GM18526 (cell line): ENCODE measurements around the gene PCBP3.

ENCODE experiments used
- POLR2A ChIP-seq: IDR thresholded peaks from 3 replicates; pipeline ENCODE4 v1.6.1; 2011; ENCODE audit not compliant: insufficient read length; ENCODE audit errors: extremely low read depth

Gene PCBP3

DNA sequence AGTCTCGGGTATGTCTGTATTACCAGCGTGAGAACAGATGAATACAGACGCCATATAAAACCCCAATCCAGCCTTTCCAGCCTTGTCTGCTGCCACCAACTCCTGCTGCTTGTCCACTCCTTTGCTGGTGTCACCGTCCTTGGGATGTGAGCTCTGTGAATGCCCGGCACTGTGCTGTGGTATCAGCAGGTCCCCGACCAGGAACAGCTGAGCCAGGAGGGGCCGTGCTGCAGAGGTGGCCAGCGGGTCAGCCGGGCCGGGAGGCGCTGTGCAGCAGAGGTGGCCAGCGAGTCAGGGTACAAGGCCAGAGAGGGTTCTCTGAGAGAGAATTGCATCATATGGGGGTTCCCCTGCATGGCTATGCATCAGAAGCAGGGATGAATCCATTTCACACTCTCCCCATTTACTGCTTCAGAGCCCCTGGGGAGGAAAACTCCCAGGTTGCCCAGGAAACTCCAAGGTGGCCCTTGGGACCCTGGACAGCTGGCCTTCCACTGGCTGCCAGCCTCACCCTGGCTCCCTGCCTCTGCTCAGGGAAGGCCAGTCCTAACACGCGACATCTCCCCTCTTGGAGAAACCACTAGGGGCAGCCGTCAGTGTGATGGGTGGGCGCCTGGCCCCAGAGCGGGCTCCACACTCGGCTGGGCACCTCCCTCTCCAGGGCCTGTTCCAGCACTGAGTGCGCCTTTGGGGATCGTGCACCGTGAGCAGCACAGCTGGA, 215.7 kb downstream of the PCBP3 start:
- no peak for TF ChIP-seq POLR2A

- no peak for TF ChIP-seq POLR2A
These were observed 216.3 kb downstream of the PCBP3 start for GRCh38 chr21:45859762-45860357.

- TF ChIP-seq POLR2A = no peak
These were observed 217.1 kb downstream of the PCBP3 start for GRCh38 chr21:45860493-45861155.

DNA sequence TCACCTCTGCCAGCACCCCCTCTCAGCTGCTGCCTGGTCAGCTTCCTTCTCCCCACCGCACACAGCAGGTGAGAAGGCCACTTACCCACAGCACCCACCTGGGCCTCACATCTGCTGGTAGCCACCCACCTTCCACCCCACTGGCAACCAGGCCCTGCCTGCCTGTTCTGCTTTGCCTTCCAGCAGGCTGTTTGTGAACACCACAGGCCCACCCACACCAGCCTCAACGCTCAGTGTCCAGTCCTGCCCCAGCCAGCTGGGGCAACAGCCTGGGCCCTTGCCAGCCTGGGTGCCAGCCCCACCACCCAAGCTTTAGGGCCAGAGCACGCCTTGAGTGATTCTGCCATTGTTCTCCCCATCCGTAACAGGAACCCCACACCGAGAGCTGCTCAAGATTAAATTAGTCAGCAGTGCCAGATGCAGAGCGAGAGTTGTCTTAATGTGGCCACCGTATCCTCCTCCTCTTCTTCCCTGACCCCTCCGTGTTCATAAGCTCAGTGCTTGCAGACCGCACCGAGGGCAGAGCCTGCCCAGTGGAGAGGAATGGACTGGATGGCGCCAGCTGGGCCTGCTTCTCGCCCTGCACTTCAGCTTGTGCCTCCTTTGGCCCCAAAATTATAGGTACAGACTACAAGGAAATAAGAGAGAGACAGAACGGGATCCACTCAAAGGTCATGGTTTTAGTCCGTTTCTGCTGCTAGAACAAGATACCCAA, 217.8 kb downstream of the PCBP3 start:
- no peak for TF ChIP-seq POLR2A

- TF ChIP-seq POLR2A = no peak
These were observed 219.2 kb downstream of the PCBP3 start for GRCh38 chr21:45862543-45863207.

- TF ChIP-seq POLR2A = no peak
These were observed 219.7 kb downstream of the PCBP3 start for GRCh38 chr21:45863267-45863666.

- TF ChIP-seq POLR2A = no peak
These were observed 220.2 kb downstream of the PCBP3 start for GRCh38 chr21:45863751-45864150.

DNA sequence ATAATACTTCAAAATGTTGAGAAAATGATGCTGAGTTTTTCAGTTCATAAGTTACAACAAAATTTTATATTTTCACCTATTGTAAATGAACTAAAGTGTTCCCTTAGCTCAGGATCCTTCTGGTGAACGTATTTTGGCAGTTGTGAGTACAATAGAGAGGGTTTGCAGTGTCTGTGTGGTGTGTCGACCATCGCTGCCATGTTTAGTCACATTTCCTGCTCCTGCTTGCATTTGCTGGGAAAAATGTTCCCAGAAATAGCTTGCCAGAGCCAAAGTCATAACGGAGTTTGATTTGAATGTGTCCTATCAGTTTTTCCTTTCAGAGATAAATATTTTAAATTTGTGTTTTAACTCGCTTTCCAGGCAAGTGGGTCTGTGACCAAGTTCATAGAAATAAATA, 220.9 kb downstream of the PCBP3 start:
- no peak for TF ChIP-seq POLR2A

DNA sequence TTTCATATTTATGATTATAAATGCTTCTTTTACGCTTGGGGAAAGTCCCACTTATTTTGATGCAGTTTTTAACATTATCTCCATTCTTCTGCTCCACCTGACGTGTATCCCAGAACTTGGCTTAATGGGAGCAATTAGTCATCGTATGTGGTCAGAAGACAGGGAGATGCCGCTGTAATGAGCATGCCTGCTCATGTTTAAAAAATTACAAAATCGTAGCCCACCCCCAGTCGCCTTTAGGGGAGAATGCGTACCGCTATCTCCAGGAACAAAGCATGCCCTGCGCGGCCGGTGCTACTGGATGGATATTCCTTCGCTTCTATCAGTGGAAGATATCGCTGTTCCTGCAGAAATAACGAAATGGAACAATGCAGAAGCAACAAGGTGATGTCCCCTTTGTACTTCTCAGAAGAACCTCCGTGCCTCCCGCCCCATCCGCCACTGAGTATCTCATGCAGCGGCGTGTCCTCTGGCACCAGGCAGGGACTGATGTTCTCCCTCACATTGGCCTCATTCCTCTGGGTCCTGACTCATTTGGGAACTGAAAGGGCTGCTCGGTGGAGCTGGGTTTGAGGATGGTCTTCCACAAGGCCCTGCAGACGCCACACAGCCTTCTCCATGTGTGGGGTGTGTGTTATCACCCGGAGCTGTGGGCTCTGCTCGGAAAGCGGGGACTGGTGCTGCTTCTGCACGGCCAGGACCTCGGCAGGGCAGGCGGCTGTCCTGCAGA, 221.7 kb downstream of the PCBP3 start:
- no peak for TF ChIP-seq POLR2A

DNA sequence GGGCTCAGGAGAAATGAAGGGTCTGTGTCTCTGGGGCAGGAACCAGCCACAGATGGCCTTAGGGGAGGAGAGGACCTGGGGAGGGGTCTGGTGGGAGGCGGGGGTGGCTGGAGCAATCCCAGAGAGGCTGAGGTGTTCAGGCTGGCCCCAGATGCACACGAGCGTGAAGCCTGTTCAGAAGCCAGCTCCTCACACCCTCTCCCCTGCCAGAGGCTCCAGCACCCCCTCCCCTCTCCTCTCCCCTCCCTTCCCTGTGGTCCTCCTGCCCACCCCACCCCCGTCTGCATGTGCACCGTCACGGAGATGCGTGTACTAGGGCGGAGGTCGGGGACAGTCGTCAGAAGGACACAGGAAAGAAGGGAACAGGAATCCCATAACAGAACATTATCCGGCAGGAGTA, 223.0 kb downstream of the PCBP3 start:
- TF ChIP-seq POLR2A = no peak

- no peak for TF ChIP-seq POLR2A
These were observed 223.6 kb downstream of the PCBP3 start for GRCh38 chr21:45867041-45867666.

DNA sequence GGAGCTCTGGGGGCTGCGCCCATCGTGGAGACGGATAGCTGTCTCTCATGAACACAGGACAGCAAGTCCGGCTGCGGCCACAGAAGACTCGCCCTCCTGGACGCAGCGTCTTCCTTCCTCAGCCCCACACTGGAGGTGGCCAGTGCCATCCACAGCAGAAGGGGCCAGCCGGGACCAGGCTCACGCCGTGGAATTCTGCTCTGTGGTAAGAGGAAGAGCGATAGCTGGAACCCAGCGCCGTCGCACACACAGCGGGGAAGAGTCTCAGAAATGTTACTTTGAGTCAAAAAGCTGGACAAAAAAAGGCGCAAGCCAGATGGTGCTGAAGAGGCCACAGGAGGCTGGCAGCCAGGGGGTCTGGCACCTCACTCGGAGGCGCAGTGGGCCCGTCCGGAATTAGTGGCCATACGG, 224.2 kb downstream of the PCBP3 start:
- TF ChIP-seq POLR2A = no peak

DNA sequence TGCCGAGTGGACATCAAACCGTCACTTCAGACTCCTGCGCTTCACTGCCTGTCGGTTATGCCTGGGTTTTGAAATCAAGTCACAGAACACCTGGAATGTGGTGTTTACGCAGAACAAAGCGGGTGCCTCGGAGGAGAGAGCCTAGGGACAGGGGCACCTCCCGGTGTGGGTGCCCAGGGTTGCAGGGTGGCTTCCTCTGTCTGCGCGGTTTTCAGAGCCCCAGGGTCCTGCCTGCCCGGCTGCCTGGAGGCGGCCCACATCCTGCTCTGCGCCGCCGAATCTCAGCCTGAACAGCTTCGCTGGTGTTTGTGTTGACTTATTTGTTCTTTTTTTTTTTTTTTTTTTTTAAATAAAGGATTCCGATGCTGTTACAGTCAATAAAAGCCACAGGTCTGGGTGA, 224.6 kb downstream of the PCBP3 start:
- no peak for TF ChIP-seq POLR2A

- no peak for TF ChIP-seq POLR2A
These were observed 225.0 kb downstream of the PCBP3 start for GRCh38 chr21:45868488-45868887.
